ENCODE measurements around the gene ST6GALNAC6. TPM values are rescaled to one million over a fixed set of nuclear protein-coding genes. Genes with fewer than 3 reads are reported as not detected.

Gene ST6GALNAC6
- total RNA-seq, 1 donor from 2014 or later: 27.4 TPM

GRCh38 chr9:127856094-127856728 lies 43.2 kb downstream of the ST6GALNAC6 start:
- H3K4me3 Mint-ChIP-seq: no peak overlapping the region
- H3K27ac Mint-ChIP-seq (ENCODE audit: unreplicated experiment): no peak overlapping the region
- DNase-seq (ENCODE audit: low read depth, low spot score): no peak
- H3K27me3 Mint-ChIP-seq (ENCODE audit: low read depth): no peaks in the 10 kb centered on the region
- peaks cover 7% of the 10 kb centered on the region for H3K4me1 Mint-ChIP-seq
- no peaks in the 10 kb centered on the region for H3K36me3 Mint-ChIP-seq (ENCODE audit: low read depth)
- no peaks in the 10 kb centered on the region for H3K9me3 Mint-ChIP-seq
- no peak for TF ChIP-seq CTCF (conservative IDR thresholded peaks at IDR 0.05)

GRCh38 chr9:127855522-127855921 lies 43.9 kb downstream of the ST6GALNAC6 start:
- Mint-ChIP-seq H3K4me3 (no peak overlapping the region), H3K27me3 (ENCODE audit: low read depth) (no peaks in the 10 kb centered on the region), H3K9me3 (no peaks in the 10 kb centered on the region), H3K27ac (ENCODE audit: unreplicated experiment) (peak overlapping the region; percentile 50), H3K4me1 (peaks cover 7% of the 10 kb centered on the region), H3K36me3 (ENCODE audit: low read depth) (no peaks in the 10 kb centered on the region)
- no peak for DNase-seq (ENCODE audit: low read depth, low spot score)
- no peak for TF ChIP-seq CTCF (conservative IDR thresholded peaks at IDR 0.05)

- no peak overlapping the region for H3K27ac Mint-ChIP-seq (ENCODE audit: unreplicated experiment)
- H3K9me3 Mint-ChIP-seq: no peaks in the 10 kb centered on the region
- H3K4me3 Mint-ChIP-seq: no peak overlapping the region
- H3K27me3 Mint-ChIP-seq (ENCODE audit: low read depth): no peaks in the 10 kb centered on the region
- TF ChIP-seq CTCF (conservative IDR thresholded peaks at IDR 0.05): no peak
- H3K36me3 Mint-ChIP-seq (ENCODE audit: low read depth): no peaks in the 10 kb centered on the region
- no peak for DNase-seq (ENCODE audit: low read depth, low spot score)
- peaks cover 7% of the 10 kb centered on the region for H3K4me1 Mint-ChIP-seq
Measured at GRCh38 chr9:127854960-127855359, 44.4 kb downstream of the ST6GALNAC6 start.

GRCh38 chr9:127854184-127854806 lies 45.1 kb downstream of the ST6GALNAC6 start, which contains the start of gene ENG:
TSS of gene ENG (minus strand) at chr9:127854658. CDS start at chr9:127854355, 303 bp downstream.
- H3K27ac Mint-ChIP-seq (ENCODE audit: unreplicated experiment): no peak within 1 kb of the TSS
- no peak within 1 kb of the TSS for H3K4me3 Mint-ChIP-seq
- no peaks in the 10 kb centered on the region for H3K27me3 Mint-ChIP-seq (ENCODE audit: low read depth)

More at GRCh38 chr9:127854184-127854806, 45.1 kb downstream of the ST6GALNAC6 start, which contains the start of gene ENG:
- Mint-ChIP-seq H3K4me1 (peaks cover 7% of the 10 kb centered on the region), H3K36me3 (ENCODE audit: low read depth) (no peaks in the 10 kb centered on the region), H3K9me3 (no peaks in the 10 kb centered on the region)
- peak; percentile 30 for DNase-seq (ENCODE audit: low read depth, low spot score)
- no peak for TF ChIP-seq CTCF (conservative IDR thresholded peaks at IDR 0.05)
